K562 (cell line): ENCODE measurements around the gene MT2A. TPM values are rescaled to one million over a fixed set of nuclear protein-coding genes. Genes with fewer than 3 reads are reported as not detected.

Experiments
- ATAC-seq: fragments of 200-7000 bp; cut with Tn5 transposase; 3 replicates; pipeline ENCODE4 v1.9.1; 2020; ENCODE audit warnings: moderate library complexity
- Bru-seq: library from RNA; stranded (reverse); fragments of 400-500 nt; gene quantifications from one replicate; lab custom pipeline; 2021; lab: Mats Ljungman, UMichigan
- BruChase-seq, 2 experiments: library from RNA; stranded (reverse); fragments of 400-500 nt; gene quantifications; one replicate each; lab custom pipeline; 2021; lab: Mats Ljungman, UMichigan
- BruUV-seq: library from RNA; stranded (reverse); fragments of 400-500 nt; replicated peaks from 2 replicates; lab custom pipeline; 2021; lab: Mats Ljungman, UMichigan
- CTCF ChIA-PET: fragments of 300-600 bp; formaldehyde crosslinking; extraction: SDS; loops from one replicate; lab custom pipeline; 2021; ENCODE audit warnings: low intra/inter-chr PET ratio; lab: Yijun Ruan, JAX
- POLR2A ChIA-PET: fragments of 300-600, 350-650 bp; sonication (Branson Sonifier 250); formaldehyde crosslinking; extraction: SDS; loops from one replicate; lab custom pipeline; 2021; ENCODE audit warnings: antibody characterized with exemption, inconsistent platforms; lab: Yijun Ruan, JAX
- DNase-seq, 4 experiments: peaks; one replicate each; pipeline versions ENCODE4 v3.0.0 to v3.0.0-alpha.2; 2011 to 2018; ENCODE audit warnings: low spot score in 3 of 4, mixed read lengths in 3 of 4; ENCODE audit errors: extremely low read depth in 1 of 4
- FAIRE-seq: peaks from 2 replicates; lab custom pipeline; 2011; peaks lifted over from hg19 to GRCh38; lab: Jason Lieb, UNC
- H2AFZ ChIP-seq: 2 replicates; pipeline ENCODE4 v1.6.0; 2011; ENCODE audit warnings: low read depth, low read length, control low read depth, inconsistent platforms
- H3K27ac ChIP-seq: fragments of 200-600 bp; 3 replicates; pipeline ENCODE4 v1.8.0; 2011; ENCODE audit warnings: low read depth, mild to moderate bottlenecking, control low read depth, inconsistent platforms, low read length, moderate library complexity, mixed read lengths; ENCODE audit errors: extremely low read depth
- H3K27me3 ChIP-seq, 2 experiments: fragments of 300-600 bp in 1 of 2; 2 replicates in 1 of 2; 3 replicates in 1 of 2; pipeline versions ENCODE4 v1.6.0 to v1.8.0; 2011; ENCODE audit warnings: inconsistent platforms in 2 of 2, low read length in 2 of 2, mild to moderate bottlenecking in 1 of 2, mixed read lengths in 1 of 2, moderate library complexity in 1 of 2; ENCODE audit not compliant: control insufficient read depth in 2 of 2, insufficient read depth in 2 of 2
- H3K36me3 ChIP-seq: fragments of 300-600 bp; 3 replicates; pipeline ENCODE4 v1.8.0; 2011; ENCODE audit warnings: mild to moderate bottlenecking, low read length, inconsistent platforms; ENCODE audit not compliant: control insufficient read depth, insufficient read depth
- H3K4me1 ChIP-seq, 2 experiments: fragments of 200-600 bp in 1 of 2; replicated peaks in 1 of 2; 2 replicates in 1 of 2; 3 replicates in 1 of 2; pipeline versions ENCODE4 v1.5.1 to v1.8.0; 2011; ENCODE audit warnings: inconsistent platforms in 2 of 2, low read length in 2 of 2, mild to moderate bottlenecking in 1 of 2, mixed read lengths in 1 of 2, moderate library complexity in 1 of 2; ENCODE audit not compliant: control insufficient read depth in 2 of 2, insufficient read depth in 2 of 2
- H3K4me2 ChIP-seq: 2 replicates; pipeline ENCODE4 v1.6.1; 2011; ENCODE audit warnings: low read length, control low read depth, inconsistent platforms, mixed read lengths; ENCODE audit not compliant: insufficient read depth
- H3K4me3 ChIP-seq: fragments of 200-600 bp; sonication (generic), shearing (Covaris generic); 2 replicates; pipeline ENCODE4 v1.5.1; 2016; ENCODE audit warnings: control low read depth, inconsistent platforms
- H3K79me2 ChIP-seq: fragments of 200-600 bp; 3 replicates; pipeline ENCODE4 v1.8.0; 2011; ENCODE audit warnings: low read length, inconsistent platforms; ENCODE audit not compliant: control insufficient read depth, insufficient read depth
- H3K9ac ChIP-seq, 2 experiments: 2 replicates each; pipeline versions ENCODE4 v1.6.0 to v1.6.1; 2011; ENCODE audit warnings: low read depth in 2 of 2, low read length in 2 of 2, control low read depth in 1 of 2, inconsistent platforms in 1 of 2, mild to moderate bottlenecking in 1 of 2, mixed read lengths in 1 of 2; ENCODE audit not compliant: insufficient read depth in 1 of 2
- H3K9me1 ChIP-seq: one replicate; pipeline ENCODE4 v1.6.0; 2011; ENCODE audit warnings: inconsistent platforms, mild to moderate bottlenecking, low read length, moderate library complexity; ENCODE audit not compliant: control insufficient read depth, insufficient read depth
- H3K9me3 ChIP-seq: replicated peaks from 2 replicates; pipeline ENCODE4 v1.5.1; 2011; ENCODE audit warnings: low read depth, low read length, inconsistent platforms; ENCODE audit not compliant: control insufficient read depth, insufficient read depth
- H4K20me1 ChIP-seq: replicated peaks from 2 replicates; pipeline ENCODE4 v1.6.1; 2011; ENCODE audit warnings: low read length, inconsistent platforms, mixed read lengths; ENCODE audit not compliant: control insufficient read depth, insufficient read depth
- BACH1 ChIP-seq: fragments of 200-800 bp; sonication (Bioruptor generic); IDR thresholded peaks from 2 replicates; pipeline ENCODE4 v1.6.1; 2016; ENCODE audit warnings: missing genetic modification characterization, missing compliant biosample characterization
- KAT8 ChIP-seq: fragments of 450-650 bp; IDR thresholded peaks from 2 replicates; pipeline ENCODE4 v1.6.1; 2016; ENCODE audit warnings: low read depth, mild to moderate bottlenecking
- KDM2B ChIP-seq: fragments of 250-450 bp; sonication (Bioruptor Pico); IDR thresholded peaks from 2 replicates; pipeline ENCODE4 v1.8.0; 2021; ENCODE audit warnings: mild to moderate bottlenecking, moderate library complexity
- TEAD1 ChIP-seq, 2 experiments: fragments of 450-650 bp in 1 of 2; sonication (generic) in 1 of 2; formaldehyde crosslinking; IDR thresholded peaks; 2 replicates each; pipeline versions ENCODE4 v1.4.0 to v1.8.0; 2020 to 2022; ENCODE audit warnings: mild to moderate bottlenecking in 2 of 2, missing genetic modification reagents in 1 of 2
- ZNF197 ChIP-seq: fragments of 200-800 bp; sonication (Bioruptor generic); IDR thresholded peaks from 2 replicates; pipeline ENCODE4 v1.6.1; 2016; ENCODE audit warnings: low read depth, missing genetic modification characterization, missing compliant biosample characterization
- WGBS: fragments of 100-300 bp; shearing (Covaris generic); methylation state at CpG from one replicate; pipeline ENCODE4 v1.1.6; 2016; ENCODE audit warnings: low coverage, mixed read lengths; ENCODE audit not compliant: insufficient coverage; ENCODE audit errors: missing lambda C conversion rate; 5-methylcytosine and 5-hydroxymethylcytosine counted together
- in situ Hi-C: fragments of 300-500 bp; cut with MboI; formaldehyde crosslinking; loops from 4 replicates; pipeline ENCODE4 v1.15.0; 2018; ENCODE audit warnings: inconsistent platforms, mixed read lengths
- intact Hi-C: fragments of 100-400 bp; cut with micrococcal nuclease; formaldehyde crosslinking; loops from 2 replicates; pipeline ENCODE4 v1.14.2; 2022
- long read RNA-seq, 3 experiments: library from polyadenylated mRNA in 2 of 3; library from RNA in 1 of 3; unstranded in 2 of 3; stranded (forward) in 1 of 3; transcript quantifications; one replicate each; pipeline ENCODE4 v2.0.0, GENCODE V29; 2019 to 2022
- polyA minus RNA-seq, 3 experiments: library from RNA; depleted of rRNA, polyadenylated mRNA; stranded (reverse); fragments of >200 nt; gene quantifications; 2 replicates each; pipeline ENCODE4 v1.2.3, GENCODE V29; 2011
- polyA plus RNA-seq, 8 experiments: library from polyadenylated mRNA; depleted of rRNA in 4 of 8; stranded (reverse) in 5 of 8; unstranded in 3 of 8; fragments of >200 nt; fragmentation: Nextera tagmentation in 2 of 8; fragmentation: Illumina TruSeq in 1 of 8; extraction: Ambion mirVana in 2 of 8; extraction: Trizol in 1 of 8; gene quantifications; 2 replicates each; pipeline versions ENCODE4 v1.2.1 to v1.2.3, GENCODE V29; 2011 to 2014; ENCODE audit warnings: inconsistent platforms in 1 of 8, missing spikeins in 1 of 8
- total RNA-seq, 7 experiments: library from RNA; depleted of rRNA in 6 of 7; stranded (reverse); fragments of >200 nt in 6 of 7; fragmentation: Illumina TruSeq in 2 of 7; extraction: Trizol in 2 of 7; gene quantifications; 2 replicates each; pipeline versions ENCODE4 v1.2.1 to v1.2.3, GENCODE V29; 2011 to 2021; ENCODE audit warnings: low replicate concordance in 1 of 7
- TF ChIP-seq, protein P1 (sequence below): sonication (generic); formaldehyde crosslinking; IDR thresholded peaks from 2 replicates; pipeline ENCODE4 v1.8.0; 2022; ENCODE audit warnings: missing genetic modification reagents, mild to moderate bottlenecking, borderline replicate concordance
- TF ChIP-seq, protein P2 (sequence below): sonication (generic); formaldehyde crosslinking; IDR thresholded peaks from 2 replicates; pipeline ENCODE4 v1.8.0; 2023; ENCODE audit warnings: mild to moderate bottlenecking, missing genetic modification reagents
- TF ChIP-seq, protein P3 (sequence below): sonication (generic); formaldehyde crosslinking; IDR thresholded peaks from 2 replicates; pipeline ENCODE4 v1.8.1; 2022; ENCODE audit warnings: missing genetic modification reagents

The MT2A gene
- total RNA-seq (2011; cell fraction: chromatin; rRNA removed; ENCODE audit: low replicate concordance): 2.9 and 6.0 TPM in 2 replicates
- total RNA-seq (2011; cell fraction: nucleolus; rRNA removed): 4.5 and 5.5 TPM in 2 replicates
- 10.5 and 11.7 TPM in 2 replicates for total RNA-seq (2011; cell fraction: nucleoplasm; rRNA removed)
- 7.3 and 11.7 TPM in 2 replicates for total RNA-seq (2014; rRNA removed)
- 1.9 and 2.0 TPM in 2 replicates for total RNA-seq (2014; rRNA removed; fragmentation: Illumina TruSeq; extraction: Trizol)
- total RNA-seq (2015; rRNA removed; fragmentation: Illumina TruSeq; extraction: Trizol): 4.7 and 8.5 TPM in 2 replicates
- total RNA-seq (2021): 11.9 and 14.4 TPM in 2 replicates
- 7.0 and 30.7 TPM in 2 replicates for polyA plus RNA-seq (2011; rRNA removed)
- polyA plus RNA-seq (2011; cell fraction: cytosol; rRNA removed): 23.6 and 39.9 TPM in 2 replicates
- polyA plus RNA-seq (2011; cell fraction: nucleus; rRNA removed): 12.3 and 26.2 TPM in 2 replicates
- polyA plus RNA-seq (2012): 35.6 and 55.2 TPM in 2 replicates
- polyA plus RNA-seq (2014; fragmentation: Illumina TruSeq; extraction: Trizol): 3.6 and 5.9 TPM in 2 replicates
- polyA plus RNA-seq (2014; fragmentation: Nextera tagmentation; extraction: Ambion mirVana): 10 to 100 TPM; 13.3 to 16.9 TPM
- polyA plus RNA-seq (2014; rRNA removed): 10.0 and 12.0 TPM in 2 replicates
- 2.3 and 3.7 TPM in 2 replicates for polyA minus RNA-seq (2011; rRNA and poly(A)+ RNA removed)
- 25.7 and 72.6 TPM in 2 replicates for polyA minus RNA-seq (2011; cell fraction: cytosol; rRNA and poly(A)+ RNA removed)
- polyA minus RNA-seq (2011; cell fraction: nucleus; rRNA and poly(A)+ RNA removed): 3.9 and 11.7 TPM in 2 replicates
- Bru-seq, nascent RNA: percentile 59 among the genes with signal in this experiment
- BruChase-seq, experiment 1, labeled RNA remaining after a 2-hour chase: percentile 48 among the genes with signal in this experiment
- BruChase-seq, experiment 2, labeled RNA remaining after a 6-hour chase: percentile 54 among the genes with signal in this experiment
- long read RNA-seq, experiment 1, transcript MT2A-201 (3 exons, 786 nt): major isoform, 6 of 10 reads
- long read RNA-seq, experiment 1, partial matches to known transcripts: 0 of 10 reads
- long read RNA-seq, experiment 1, other reads (novel, unspliced or antisense): 1 of 10 reads
- long read RNA-seq, experiment 2, transcript MT2A-201 (3 exons, 786 nt): major isoform, 74 of 75 reads
- long read RNA-seq, experiment 2, partial matches to known transcripts: 0 of 75 reads
- long read RNA-seq, experiment 2, other reads (novel, unspliced or antisense): 1 of 75 reads
- long read RNA-seq, experiment 3, transcript MT2A-201 (3 exons, 786 nt): major isoform, 21 of 21 reads
- long read RNA-seq, experiment 3, partial matches to known transcripts: 0 of 21 reads
- long read RNA-seq, experiment 3, other reads (novel, unspliced or antisense): 0 of 21 reads

DNA sequence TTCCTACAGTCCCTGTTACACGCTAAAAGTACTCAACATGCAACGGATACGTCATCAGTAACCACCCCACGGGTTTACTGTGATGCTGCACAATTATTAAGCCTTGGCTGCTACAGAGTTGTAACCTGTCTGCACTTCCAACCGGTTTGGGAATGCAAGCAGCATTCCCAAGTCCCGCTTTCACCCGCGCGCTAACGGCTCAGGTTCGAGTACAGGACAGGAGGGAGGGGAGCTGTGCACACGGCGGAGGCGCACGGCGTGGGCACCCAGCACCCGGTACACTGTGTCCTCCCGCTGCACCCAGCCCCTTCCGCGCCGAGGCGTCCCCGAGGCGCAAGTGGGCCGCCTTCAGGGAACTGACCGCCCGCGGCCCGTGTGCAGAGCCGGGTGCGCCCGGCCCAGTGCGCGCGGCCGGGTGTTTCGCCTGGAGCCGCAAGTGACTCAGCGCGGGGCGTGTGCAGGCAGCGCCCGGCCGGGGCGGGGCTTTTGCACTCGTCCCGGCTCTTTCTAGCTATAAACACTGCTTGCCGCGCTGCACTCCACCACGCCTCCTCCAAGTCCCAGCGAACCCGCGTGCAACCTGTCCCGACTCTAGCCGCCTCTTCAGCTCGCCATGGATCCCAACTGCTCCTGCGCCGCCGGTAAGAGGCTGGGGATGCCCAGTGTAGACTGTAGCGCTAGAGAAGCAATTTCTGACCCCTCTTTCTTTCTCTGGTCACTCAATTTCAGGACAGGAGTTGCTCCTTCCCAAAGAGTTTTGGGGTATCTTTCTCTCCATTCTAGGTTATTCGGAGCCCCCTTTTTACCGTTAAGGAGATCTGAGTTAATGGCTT, at the start of gene MT2A:
MT2A (plus strand) TSS at position 542 of the 833 bp plus-strand sequence; CDS start at position 614, 72 bp downstream.
- ATAC-seq (peak; percentile 98), DNase-seq (peak; percentile 94 to 96 (median 95)), FAIRE-seq (peak; percentile 78)
- 7% methylated on average over 59 of the region's 62 CpGs for WGBS
- Histone ChIP-seq H3K4me2 (peak within 1 kb of the TSS; percentile 78), H2AFZ (peak within 1 kb of the TSS; percentile 98), H3K9me1 (no peaks in the 10 kb centered on the region), H3K36me3 (no peaks in the 10 kb centered on the region), H3K4me3 (peak within 1 kb of the TSS; percentile 47), H3K4me1 (peaks cover 27 to 29% of the 10 kb centered on the region in 2 experiments), H3K9ac (peak within 1 kb of the TSS; percentile 69 to 95), H3K27ac (peak within 1 kb of the TSS; percentile 86), H4K20me1 (no peaks in the 10 kb centered on the region), H3K79me2 (no peaks in the 10 kb centered on the region), H3K27me3 (no peaks in the 10 kb centered on the region), H3K9me3 (no peaks in the 10 kb centered on the region)
- CTCF ChIA-PET: no interaction called here
- intact Hi-C loops: loop anchor here (1.0 kb wide), 1 partner anchor 94 kb away; no protein-coding TSS in a partner anchor
- BruUV-seq: no TSS peak
- in situ Hi-C loops: no loop called here
- POLR2A ChIA-PET: interaction anchor here (0.7 to 0.9 kb wide), 3 partner anchors 10 to 74 kb away, joined by 3 to 6 read pairs (median 5); no protein-coding TSS in a partner anchor
- no peak for TF ChIP-seq KDM2B (CRISPR knock-in tag)
- TF ChIP-seq KAT8: no peak
- no peak for TF ChIP-seq BACH1 (tag)
- TF ChIP-seq, protein P1, sequence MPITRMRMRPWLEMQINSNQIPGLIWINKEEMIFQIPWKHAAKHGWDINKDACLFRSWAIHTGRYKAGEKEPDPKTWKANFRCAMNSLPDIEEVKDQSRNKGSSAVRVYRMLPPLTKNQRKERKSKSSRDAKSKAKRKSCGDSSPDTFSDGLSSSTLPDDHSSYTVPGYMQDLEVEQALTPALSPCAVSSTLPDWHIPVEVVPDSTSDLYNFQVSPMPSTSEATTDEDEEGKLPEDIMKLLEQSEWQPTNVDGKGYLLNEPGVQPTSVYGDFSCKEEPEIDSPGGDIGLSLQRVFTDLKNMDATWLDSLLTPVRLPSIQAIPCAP (CRISPR knock-in tag): no peak
- TF ChIP-seq, protein P2, sequence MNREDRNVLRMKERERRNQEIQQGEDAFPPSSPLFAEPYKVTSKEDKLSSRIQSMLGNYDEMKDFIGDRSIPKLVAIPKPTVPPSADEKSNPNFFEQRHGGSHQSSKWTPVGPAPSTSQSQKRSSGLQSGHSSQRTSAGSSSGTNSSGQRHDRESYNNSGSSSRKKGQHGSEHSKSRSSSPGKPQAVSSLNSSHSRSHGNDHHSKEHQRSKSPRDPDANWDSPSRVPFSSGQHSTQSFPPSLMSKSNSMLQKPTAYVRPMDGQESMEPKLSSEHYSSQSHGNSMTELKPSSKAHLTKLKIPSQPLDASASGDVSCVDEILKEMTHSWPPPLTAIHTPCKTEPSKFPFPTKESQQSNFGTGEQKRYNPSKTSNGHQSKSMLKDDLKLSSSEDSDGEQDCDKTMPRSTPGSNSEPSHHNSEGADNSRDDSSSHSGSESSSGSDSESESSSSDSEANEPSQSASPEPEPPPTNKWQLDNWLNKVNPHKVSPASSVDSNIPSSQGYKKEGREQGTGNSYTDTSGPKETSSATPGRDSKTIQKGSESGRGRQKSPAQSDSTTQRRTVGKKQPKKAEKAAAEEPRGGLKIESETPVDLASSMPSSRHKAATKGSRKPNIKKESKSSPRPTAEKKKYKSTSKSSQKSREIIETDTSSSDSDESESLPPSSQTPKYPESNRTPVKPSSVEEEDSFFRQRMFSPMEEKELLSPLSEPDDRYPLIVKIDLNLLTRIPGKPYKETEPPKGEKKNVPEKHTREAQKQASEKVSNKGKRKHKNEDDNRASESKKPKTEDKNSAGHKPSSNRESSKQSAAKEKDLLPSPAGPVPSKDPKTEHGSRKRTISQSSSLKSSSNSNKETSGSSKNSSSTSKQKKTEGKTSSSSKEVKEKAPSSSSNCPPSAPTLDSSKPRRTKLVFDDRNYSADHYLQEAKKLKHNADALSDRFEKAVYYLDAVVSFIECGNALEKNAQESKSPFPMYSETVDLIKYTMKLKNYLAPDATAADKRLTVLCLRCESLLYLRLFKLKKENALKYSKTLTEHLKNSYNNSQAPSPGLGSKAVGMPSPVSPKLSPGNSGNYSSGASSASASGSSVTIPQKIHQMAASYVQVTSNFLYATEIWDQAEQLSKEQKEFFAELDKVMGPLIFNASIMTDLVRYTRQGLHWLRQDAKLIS (CRISPR knock-in tag): peak; percentile 51; the same call in 1 of the 2 replicates
- TF ChIP-seq TEAD1 (CRISPR knock-in tag; IDR thresholded peaks at IDR 0.05): no peak
- 0 out of 2 replicates have a peak, but pooled peaks have one; percentile 64 for TF ChIP-seq ZNF197 (CRISPR knock-in tag)
- TF ChIP-seq, protein P3, sequence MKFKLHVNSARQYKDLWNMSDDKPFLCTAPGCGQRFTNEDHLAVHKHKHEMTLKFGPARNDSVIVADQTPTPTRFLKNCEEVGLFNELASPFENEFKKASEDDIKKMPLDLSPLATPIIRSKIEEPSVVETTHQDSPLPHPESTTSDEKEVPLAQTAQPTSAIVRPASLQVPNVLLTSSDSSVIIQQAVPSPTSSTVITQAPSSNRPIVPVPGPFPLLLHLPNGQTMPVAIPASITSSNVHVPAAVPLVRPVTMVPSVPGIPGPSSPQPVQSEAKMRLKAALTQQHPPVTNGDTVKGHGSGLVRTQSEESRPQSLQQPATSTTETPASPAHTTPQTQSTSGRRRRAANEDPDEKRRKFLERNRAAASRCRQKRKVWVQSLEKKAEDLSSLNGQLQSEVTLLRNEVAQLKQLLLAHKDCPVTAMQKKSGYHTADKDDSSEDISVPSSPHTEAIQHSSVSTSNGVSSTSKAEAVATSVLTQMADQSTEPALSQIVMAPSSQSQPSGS (CRISPR knock-in tag): no peak
